GM21526 (cell line): ENCODE data around the gene PEPD.

Experiments
- ATAC-seq: cut with Tn5 transposase; IDR thresholded peaks from one replicate; pipeline ENCODE4 v1.9.1; 2021; ENCODE audit warnings: moderate library complexity; ENCODE audit not compliant: unreplicated experiment, low FRiP score

Gene PEPD

DNA sequence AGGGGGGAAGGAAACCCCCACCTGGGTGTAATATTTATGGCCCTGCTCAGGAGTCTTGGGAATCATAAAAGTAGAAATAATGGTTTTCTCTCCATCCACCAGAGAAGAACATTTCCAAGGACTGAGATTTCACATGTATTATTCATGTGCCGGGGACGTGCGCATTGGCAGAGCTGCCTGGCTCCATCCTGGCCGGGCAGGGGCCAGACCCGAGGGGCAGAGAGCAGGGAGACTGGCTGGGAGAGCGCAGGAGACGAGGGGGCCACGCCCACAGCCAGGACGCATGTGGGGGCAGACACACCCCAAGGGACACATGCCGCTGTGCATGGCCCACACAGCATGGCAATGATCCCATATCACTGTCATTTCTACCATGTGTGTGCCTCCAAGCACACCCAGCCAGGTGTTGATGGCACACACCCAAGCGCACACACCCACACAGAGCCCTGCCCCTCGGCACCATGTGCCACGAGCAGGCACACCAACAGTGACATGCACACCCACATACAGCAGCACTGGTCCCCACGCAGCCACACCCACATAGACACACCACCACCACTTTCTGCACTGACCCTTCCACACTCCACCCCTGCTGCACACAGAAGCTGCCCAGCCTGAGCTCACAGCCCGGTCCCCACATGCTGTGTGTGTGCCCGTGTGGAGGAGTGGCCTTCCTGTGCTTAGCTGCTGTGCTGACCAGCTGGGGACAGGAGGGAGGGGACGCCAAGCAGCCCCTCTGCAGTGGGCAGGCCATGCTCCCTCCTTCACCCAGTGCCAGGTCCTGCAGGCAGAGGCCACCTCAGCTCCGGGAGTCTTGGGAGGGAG, 108.8 kb downstream of the PEPD start:
- ATAC-seq: no peak

DNA sequence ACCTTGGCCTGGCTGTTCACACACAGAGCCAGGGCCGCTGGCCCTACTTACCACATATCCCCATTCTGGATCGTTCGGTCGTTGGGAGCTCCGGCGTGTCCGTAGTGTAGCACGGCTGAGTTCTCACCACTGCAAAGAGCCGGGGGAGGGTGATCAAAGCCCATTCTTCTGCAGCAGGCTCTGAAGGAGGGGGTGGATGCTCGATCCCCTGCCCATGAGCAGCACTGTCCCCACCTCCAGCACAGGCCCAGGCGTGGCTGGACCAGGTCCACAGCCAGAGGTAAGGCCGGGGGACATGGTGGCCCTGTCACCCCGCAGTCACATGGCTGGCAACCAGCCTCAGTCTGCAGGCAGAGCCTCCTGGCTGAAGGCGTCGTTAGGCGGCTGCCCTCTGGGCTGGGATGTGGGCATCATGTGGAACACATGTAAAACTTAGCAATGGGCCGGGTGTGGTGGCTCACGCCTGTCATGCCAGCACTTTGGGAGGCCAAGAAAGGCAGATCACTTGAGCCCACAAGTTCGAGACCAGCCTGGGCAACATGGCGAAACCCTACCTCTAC, 109.9 kb downstream of the PEPD start:
- ATAC-seq: no peak

DNA sequence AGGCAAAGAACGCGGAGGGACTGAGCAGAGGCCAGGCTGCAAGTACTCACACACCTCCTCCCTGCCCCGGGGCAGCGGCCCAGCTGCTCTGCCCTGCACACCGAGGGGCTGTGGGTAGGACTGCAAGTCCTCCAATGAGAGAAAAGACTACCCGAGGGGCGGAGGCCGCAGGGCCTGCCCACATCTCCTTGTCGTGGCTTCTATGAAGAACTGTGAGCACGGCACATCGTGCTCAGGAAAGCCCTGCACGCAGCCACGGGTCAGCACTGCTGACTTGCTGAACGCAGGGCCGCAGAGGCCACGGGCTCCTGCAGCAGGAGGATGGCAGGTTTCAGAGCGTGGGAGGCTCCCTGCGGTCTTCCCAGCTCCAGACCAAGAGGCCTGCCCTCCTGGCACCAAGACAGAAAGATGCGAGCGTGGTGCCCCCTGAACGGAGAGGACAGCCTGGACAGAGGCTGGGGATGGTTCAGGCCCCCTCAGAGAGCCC, 110.6 kb downstream of the PEPD start:
- ATAC-seq: no peak

DNA sequence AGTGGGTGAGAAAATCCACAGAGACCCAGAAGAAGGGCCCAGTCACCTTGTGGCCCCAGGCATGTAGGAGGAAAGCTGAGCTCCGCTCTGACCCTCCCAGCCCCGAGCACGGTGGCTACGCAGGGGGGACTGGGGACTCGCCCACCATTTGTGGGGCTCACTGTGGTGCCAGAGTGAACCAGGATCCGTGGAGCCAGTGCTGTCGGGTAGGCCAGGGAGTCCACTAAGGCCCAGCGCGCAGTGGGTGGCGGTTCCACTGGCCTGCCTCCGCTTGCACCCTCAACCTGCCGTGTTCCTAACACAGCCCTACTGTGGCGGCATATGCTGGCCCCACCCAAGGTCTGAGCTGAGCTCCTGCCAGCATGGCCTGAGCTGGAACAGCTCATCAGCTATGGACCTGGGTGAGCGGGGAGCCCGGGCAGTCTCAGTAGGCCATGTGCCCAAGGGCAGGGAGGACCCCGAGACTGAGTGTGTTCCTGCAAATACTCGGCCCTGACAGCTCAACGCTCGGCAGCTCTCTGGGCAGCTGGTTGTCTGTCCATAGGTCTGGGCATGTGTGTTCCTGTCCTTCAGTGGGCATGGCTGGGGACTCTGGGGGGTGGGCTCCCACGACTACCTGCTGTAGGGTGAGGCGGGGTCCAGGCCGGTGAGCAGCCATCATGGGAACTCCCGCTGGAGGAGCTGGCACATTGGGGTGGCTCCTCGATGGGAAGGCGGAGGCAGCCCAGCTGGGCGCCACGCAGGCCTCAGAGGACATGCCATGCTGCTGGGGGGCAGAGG, 111.5 kb downstream of the PEPD start:
- no peak for ATAC-seq

DNA sequence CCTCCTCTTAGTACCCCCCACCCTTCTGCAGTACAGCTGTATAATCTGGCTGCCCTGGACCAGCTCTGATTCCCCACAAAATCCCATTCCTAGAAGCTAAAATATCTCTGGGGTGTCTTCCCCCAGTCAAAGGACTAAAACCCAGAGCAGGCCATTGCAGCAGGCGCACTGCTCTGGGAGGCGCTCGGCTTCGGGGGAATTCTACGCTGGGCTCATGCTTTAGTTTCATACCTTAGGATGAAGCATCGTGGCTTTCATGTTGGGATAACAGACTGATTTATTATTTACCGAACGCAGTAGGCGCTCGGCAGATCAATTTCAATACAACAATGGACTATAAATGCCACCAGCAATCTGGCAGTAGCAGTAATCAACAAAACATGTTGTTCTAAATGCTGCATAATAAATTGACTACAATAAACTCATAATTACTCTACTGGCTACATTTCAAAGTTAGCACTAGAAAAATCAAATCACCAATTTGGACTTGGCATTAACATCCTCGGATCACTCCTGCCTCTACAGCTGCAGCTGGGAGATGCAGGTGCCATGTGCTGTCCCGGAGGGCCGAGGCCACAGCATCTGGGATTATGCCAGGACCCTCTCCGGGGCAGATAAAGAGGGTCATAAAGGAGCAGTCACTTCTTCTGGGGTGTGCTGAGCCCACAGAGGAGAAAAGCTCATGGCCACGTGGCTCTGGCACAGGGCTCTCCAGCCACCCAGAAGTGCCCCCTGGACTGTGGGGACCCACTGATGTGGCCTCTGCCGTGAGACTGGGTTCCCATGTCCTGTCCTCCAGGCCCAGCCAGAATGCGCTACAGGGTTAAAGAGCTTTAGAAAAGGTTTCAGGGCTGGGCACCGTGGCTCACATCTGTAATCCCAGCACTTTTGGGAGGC, 112.8 kb downstream of the PEPD start:
- ATAC-seq: no peak

DNA sequence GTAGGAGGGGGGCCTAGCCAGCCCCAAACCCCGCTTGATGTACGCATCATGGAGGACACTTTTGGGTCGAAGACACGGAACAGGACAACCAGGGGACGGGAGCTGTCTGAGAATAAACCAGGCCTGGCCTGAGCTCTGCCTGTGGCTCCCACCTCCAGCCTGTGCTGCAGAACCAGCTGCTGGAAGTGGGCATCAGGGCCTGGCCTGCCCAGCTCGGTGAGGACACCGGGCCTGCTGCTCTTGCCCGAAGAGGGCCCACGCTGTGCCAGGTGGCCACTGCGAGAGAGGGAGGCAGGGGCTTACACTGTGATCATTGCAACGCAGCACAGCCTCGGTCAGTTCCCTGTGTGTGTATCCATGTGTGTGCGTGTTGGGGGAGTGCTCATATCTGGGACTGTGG, 113.5 kb downstream of the PEPD start:
- ATAC-seq: no peak

DNA sequence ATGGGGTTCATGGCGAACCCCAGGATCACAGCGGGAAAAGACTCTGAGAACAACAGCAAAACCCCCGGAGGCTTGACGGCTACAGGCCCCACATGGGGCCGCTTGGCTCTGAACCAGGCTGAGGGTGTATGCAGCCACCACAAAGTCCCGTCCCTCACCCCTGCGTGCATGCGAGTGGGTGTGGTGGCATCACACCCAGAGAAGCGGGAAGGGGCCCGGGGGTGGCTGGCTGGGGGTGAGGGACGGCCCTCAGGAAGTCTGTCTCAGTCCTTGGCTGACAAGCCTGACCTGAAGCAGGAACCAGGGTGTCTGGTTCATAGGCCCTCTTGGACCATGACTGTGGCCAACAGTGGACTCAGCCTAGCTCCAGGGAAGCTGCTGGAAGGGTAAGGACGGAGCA, 113.9 kb downstream of the PEPD start:
- ATAC-seq: no peak

DNA sequence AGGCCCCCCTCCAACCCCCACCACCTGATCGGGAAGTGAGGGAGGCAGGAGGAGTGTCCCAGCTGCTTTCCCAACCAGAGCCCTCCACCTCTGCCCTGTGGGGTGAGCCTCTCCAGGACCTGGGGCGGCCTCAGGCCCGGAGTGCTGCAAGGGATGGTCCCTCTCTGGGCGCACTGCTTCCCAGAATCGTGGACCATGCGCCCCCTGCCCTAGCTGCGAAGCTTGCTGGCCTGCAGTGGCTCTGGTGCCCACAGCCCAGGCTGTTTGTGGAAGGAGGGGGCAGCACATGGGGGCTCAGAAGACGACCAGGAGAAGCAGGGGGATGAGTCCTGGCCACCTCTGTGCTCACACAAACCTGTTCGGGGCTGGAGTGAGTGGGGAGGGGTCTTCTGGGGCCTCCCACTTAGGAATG, 114.4 kb downstream of the PEPD start:
- no peak for ATAC-seq

DNA sequence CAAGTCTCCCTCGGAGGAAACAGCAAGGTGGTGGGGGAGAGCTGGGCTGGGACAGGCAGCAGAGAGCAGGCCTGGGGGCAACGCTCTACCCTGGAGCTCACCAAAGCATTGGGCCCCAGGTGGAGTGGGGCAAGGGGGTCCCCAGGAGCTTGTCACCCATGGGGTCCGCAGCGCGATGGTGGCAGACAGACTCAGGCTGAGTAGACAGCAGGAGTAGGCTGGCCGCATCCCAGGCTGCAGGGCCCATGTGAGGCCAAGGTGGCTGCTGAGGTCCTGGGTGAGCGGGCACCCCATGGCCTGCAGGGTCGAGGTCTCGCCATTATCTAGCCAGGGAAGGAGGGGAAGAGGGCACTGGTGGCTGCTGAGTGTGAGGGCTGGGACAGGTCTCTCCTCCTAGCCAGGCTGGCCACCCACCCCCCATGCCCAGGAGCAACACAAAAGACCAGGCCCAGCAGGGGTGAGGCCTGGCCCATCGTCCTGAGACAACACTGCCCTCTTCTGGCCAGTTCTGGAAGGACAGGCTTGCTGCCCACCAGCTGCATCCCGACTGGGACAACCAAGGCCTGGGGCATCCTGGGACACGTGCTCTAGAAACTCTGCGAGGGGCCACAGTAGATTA, 115.0 kb downstream of the PEPD start:
- ATAC-seq: no peak

DNA sequence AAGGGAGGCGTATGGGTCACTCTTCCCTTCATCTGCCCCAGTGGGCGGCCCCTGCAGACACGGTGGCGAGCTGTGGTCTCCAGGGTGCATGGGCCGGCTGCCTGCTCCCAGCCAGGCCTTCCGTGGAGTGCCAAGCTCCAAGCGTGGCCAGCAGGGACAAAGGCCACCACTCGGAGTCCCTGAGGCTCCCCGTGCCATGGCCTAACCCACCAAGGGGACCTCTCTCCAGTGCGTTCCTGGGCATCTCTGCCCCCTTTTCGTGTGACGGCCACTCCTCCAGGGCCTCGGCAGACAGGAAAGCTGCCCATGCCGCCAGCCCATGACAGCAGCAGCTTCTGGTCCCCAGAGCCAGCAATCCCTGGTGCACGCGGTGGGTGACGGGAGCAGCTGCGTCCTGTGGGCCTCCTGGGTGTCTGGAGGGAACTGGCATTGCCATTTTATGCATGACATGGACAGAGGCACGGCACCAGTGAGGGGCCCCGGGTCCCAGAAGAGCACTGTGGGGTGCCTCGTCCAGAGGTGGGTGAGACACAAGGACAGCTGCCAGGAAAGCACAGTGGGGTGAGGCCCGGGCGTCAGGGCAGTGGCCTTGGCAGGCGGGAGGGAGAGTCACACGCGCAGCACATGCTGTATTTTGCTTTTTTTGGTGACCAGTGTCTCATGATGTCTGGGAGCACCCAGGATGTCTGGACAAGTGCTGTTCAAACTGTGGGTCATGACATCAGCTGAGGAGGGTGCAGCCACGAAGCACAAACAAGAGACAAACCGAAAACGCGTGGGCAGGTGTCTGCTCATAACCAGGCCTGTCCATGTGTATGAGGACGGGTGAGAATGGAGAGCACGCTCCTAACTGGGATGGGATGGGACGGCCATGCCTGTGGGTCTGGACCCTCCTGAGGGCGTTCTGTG, 115.8 kb downstream of the PEPD start:
- ATAC-seq: no peak

DNA sequence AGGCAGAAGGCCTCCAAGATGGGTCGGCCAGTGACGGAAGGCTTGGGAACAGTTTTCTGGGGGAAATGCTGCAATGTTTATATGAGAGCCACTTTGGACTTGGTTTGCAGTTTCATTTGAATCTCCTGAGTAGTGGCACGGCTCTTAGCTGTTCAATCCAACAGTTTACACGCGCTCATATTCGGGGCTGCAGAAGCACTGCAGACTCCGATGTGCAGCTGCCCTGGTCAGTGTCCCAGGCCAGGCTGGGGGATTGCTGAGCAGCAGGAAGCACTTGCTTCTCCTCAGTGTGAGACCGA, 116.4 kb downstream of the PEPD start:
- no peak for ATAC-seq

DNA sequence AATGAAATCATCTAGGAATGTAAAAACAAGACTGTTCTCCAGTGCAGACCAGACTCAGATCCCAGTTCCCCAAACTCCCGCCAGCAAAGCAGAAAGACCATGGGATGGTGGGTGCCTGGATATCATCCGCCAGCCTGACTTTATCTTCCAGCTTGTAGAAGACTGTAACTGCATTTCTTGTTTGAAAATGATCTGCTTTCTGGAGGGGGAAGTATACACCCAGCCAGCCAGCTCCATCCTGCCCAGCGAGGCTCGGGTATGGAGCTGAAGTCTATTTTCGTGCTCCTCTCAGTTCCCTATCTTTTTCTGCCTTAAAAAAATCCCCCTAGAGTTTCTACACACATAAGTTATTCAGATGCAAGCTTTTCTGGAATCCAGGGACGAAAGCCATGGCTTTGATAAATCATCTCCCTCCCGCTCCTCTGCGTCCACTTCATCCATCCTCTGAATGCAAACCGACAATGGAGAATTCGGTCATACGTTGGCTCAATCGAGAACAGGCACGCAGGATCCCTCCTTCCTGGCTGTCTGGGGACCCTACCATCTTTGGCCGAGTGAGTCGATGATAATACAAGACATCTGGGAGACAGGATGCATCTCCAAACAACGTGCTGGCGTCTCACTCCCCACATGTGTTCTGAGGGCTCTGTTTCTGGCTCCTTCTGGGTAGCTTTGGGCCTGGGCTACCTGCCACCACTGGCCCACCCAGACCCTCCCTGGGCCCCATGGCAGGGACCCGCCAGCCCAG, 116.9 kb downstream of the PEPD start:
- no peak for ATAC-seq

DNA sequence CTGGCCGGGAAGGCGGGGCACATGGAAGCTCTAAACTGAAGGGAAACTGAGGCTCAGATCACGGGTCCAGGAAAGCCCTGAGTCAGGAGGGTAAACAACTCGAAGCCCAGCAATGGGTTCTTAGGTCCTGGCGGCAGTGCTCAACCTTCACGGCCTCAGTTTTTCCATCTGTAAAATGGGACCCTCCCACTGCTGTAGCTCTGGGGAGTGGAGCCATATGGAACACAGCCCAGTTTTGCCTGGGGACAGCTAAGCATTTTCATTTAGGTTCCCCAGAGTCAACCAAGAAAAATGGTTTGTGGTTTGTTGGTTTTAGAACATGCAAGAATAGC, 117.7 kb downstream of the PEPD start:
- ATAC-seq: no peak

DNA sequence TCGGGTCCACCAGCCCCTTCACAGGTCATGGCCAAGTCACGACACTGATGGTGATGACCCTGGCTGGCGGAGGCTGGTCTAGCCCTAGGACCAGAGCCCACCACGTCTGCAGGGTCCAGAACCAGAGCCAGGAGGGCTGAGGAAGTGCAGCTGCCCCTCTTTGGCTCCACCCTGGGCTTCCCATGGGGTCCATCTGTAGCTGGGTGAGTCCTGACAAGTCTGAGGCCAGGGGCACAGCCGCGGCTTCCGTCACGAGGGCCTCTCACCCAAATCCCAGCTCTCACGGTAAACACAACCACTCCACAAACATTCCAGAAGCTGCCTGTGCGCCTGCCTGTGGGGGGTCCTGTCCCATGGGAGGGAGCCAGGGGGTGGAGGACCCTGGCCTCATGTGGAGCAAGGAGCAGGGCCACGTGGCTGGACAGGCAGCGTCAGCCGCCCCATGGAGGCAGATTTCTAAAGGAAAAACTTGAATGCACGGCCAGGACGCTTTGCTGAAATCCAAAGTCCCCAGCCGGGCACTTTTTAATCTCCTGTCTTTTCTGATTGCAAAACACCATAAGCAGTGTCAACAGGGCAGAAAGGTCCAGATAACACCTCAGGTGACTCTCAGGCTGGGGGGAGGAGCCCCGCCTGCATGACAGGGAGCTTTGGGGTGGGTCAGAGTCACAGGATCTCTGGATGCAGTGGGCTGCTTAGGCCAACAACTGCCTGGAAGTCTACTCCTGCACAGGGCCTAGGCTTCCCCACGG, 118.2 kb downstream of the PEPD start:
- ATAC-seq: no peak

DNA sequence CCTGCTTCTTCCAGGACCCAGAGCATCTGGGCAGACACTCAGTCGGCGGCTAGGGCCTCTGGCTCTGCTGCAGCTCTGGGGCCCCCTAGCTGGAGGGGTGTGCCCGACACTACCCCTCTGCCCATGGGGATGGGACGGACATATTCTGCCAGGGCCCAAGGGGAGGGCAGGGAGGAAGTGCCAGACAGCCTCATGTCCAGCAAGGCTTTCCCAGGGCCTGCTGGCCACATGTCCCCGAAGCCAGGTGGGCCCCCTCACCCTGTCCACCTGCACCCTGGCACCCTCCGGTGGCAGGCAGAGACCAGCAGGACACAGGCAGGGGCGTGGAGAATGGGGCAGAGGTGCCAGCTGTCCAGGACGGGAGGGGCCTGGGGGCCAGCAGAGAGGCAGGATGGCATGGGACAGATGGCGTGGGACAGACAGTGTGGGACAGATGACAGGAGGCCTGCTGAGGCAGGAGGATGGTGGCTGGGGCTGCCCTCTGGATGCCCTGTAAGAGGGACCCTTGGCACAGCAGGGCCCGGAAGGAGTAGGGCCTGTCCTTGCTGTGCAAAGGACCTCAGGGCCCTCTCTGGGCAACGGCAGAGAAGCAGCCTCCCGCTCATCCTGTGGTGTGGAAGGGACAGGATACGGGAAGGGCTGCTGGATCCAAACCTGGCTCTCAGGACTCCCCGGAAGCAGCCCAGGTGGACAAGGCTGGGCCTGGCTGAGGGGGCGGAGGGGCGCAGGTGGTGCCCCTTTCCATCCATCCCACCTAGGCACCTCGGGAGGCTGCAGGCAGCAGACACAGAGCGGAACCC, 119.0 kb downstream of the PEPD start:
- ATAC-seq: no peak

DNA sequence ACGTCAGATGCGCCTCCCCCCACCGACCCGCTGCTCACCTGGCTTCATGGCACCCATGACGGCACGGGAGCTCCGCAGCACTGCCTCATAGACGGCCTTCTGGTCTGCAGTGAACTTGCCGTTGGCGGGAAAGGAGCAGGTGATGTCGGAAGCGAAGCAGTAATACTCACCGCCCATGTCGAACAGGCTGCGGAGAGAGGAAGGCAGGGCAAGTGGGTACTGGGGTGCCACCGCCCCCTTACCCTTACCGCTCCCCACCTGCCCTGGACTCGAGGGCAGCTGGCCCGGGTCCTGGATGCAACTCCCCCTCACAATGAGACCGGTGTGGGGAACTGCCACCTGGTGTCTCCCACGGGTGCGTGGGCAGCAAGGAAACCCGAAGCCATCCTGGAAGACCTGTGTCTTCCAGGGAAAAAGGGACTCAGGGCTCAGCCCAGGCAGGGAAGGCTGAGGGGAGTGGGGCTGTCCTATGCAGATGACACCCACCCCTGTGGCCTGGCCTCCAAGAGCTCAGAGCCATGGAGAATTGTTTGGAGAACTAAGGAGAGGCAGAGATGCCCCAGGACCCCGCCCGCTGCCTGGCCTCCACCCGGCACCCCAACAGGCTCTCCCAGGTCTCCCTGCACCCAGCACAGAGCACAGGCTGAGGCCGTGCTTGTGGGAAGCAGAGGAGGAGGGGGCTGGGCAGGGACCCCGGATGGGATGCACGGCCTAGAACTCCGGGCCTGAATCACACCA, 119.7 kb downstream of the PEPD start:
- no peak for ATAC-seq
